H1 (cell line): ENCODE data around the gene ZFPL1. TPM values are rescaled to one million over a fixed set of nuclear protein-coding genes. Genes with fewer than 3 reads are reported as not detected.

Experiments used
- CTCF ChIA-PET: fragments of 300-600 bp; sonication (Branson Sonifier 250); formaldehyde crosslinking; loops from one replicate; lab custom pipeline; 2021; ENCODE audit not compliant: partially characterized antibody; lab: Charles Lee
- POLR2A ChIA-PET: fragments of 300-600 bp; sonication (Branson Sonifier 250); formaldehyde crosslinking; loops from one replicate; lab custom pipeline; 2021; ENCODE audit warnings: inconsistent platforms; ENCODE audit not compliant: partially characterized antibody; lab: Charles Lee
- DNase-seq, 2 experiments: peaks; one replicate each; pipeline versions ENCODE4 v3.0.0 to v3.0.0-alpha.2; 2010 to 2022; ENCODE audit warnings: low spot score in 2 of 2, low read depth in 1 of 2, mixed read lengths in 1 of 2
- FAIRE-seq: peaks from 2 replicates; lab custom pipeline; 2011; peaks lifted over from hg19 to GRCh38; lab: Jason Lieb, UNC
- H2AFZ ChIP-seq: 2 replicates; pipeline ENCODE4 v1.8.1; 2012; ENCODE audit warnings: low read length, inconsistent platforms
- H2AK5ac ChIP-seq: 2 replicates; pipeline ENCODE4 v1.6.1; 2013; ENCODE audit warnings: low read depth, low read length
- H2BK120ac ChIP-seq: replicated peaks from 2 replicates; pipeline ENCODE3; 2013; ENCODE audit warnings: low read depth, low read length, inconsistent platforms
- H2BK12ac ChIP-seq: 2 replicates; pipeline ENCODE4 v1.6.1; 2013; ENCODE audit warnings: low read depth, low read length
- H2BK15ac ChIP-seq: 2 replicates; pipeline ENCODE4 v1.6.1; 2013; ENCODE audit warnings: low read length
- H2BK20ac ChIP-seq: 2 replicates; pipeline ENCODE4 v1.6.1; 2013; ENCODE audit warnings: low read length
- H2BK5ac ChIP-seq: 2 replicates; pipeline ENCODE4 v1.6.1; 2013; ENCODE audit warnings: low read depth, low read length
- H3K14ac ChIP-seq: 2 replicates; pipeline ENCODE4 v1.6.1; 2013; ENCODE audit warnings: inconsistent platforms; ENCODE audit not compliant: insufficient read length
- H3K18ac ChIP-seq: 2 replicates; pipeline ENCODE4 v1.6.1; 2013; ENCODE audit warnings: low read length; ENCODE audit errors: extremely low read depth
- H3K23ac ChIP-seq: 2 replicates; pipeline ENCODE4 v1.6.1; 2013; ENCODE audit warnings: inconsistent platforms; ENCODE audit not compliant: insufficient read length
- H3K23me2 ChIP-seq: 2 replicates; pipeline ENCODE4 v1.6.1; 2013; ENCODE audit warnings: low read depth, low read length
- H3K27ac ChIP-seq: 2 replicates; pipeline ENCODE4 v1.6.1; 2011; ENCODE audit warnings: low read depth, low read length, inconsistent platforms
- H3K27me3 ChIP-seq, 4 experiments: replicated peaks in 1 of 4; 1 replicate in 1 of 4; 2 replicates in 3 of 4; pipeline versions ENCODE4 v1.6.1 to v1.8.1; 2011 to 2013; ENCODE audit warnings: low read length in 3 of 4, mild to moderate bottlenecking in 3 of 4, inconsistent platforms in 2 of 4, mixed read lengths in 2 of 4, moderate library complexity in 1 of 4; ENCODE audit not compliant: control insufficient read depth in 3 of 4, insufficient read depth in 3 of 4; ENCODE audit errors: extremely low read depth in 1 of 4
- H3K36me3 ChIP-seq, 4 experiments: 2 replicates each; pipeline versions ENCODE4 v1.6.1 to v1.8.1; 2011 to 2013; ENCODE audit warnings: mild to moderate bottlenecking in 4 of 4, low read length in 3 of 4, moderate library complexity in 2 of 4, control low read depth in 1 of 4, inconsistent platforms in 1 of 4; ENCODE audit not compliant: insufficient read depth in 4 of 4, control insufficient read depth in 2 of 4
- H3K4ac ChIP-seq: replicated peaks from 2 replicates; pipeline ENCODE3; 2013; ENCODE audit warnings: low read length, low read depth, mixed read lengths, inconsistent platforms; ENCODE audit not compliant: insufficient read length
- H3K4me1 ChIP-seq, 4 experiments: replicated peaks in 1 of 4; 1 replicate in 1 of 4; 2 replicates in 3 of 4; pipeline versions ENCODE4 v1.6.1 to v1.8.1; 2011 to 2013; ENCODE audit warnings: low read length in 3 of 4, inconsistent platforms in 2 of 4, mixed read lengths in 1 of 4; ENCODE audit not compliant: insufficient read depth in 4 of 4, control insufficient read depth in 3 of 4
- H3K4me2 ChIP-seq, 2 experiments: 2 replicates each; pipeline versions ENCODE4 v1.6.1 to v1.8.1; 2011 to 2013; ENCODE audit warnings: low read depth in 2 of 2, low read length in 2 of 2, control low read depth in 1 of 2, inconsistent platforms in 1 of 2, mild to moderate bottlenecking in 1 of 2; ENCODE audit not compliant: insufficient read depth in 1 of 2
- H3K4me3 ChIP-seq, 4 experiments: fragments of 200-600, 300-600 bp in 1 of 4; sonication (generic), shearing (Covaris generic), sonication (Bioruptor Twin) in 1 of 4; 2 replicates each; pipeline versions ENCODE4 v1.5.1 to v1.8.1; 2011 to 2016; ENCODE audit warnings: low read length in 4 of 4, low read depth in 3 of 4, control low read depth in 2 of 4, inconsistent platforms in 2 of 4, mild to moderate bottlenecking in 2 of 4, mixed read lengths in 1 of 4, moderate library complexity in 1 of 4; ENCODE audit not compliant: insufficient read depth in 2 of 4; ENCODE audit errors: extremely low read depth in 1 of 4
- H3K56ac ChIP-seq: replicated peaks from 2 replicates; pipeline ENCODE3; 2013; ENCODE audit warnings: low read depth, mild to moderate bottlenecking, mixed read lengths, low read length, inconsistent platforms; ENCODE audit not compliant: insufficient read length
- H3K79me1 ChIP-seq: 2 replicates; pipeline ENCODE4 v1.6.1; 2013; ENCODE audit warnings: low read depth, low read length, control low read depth
- H3K79me2 ChIP-seq, 2 experiments: 2 replicates each; pipeline versions ENCODE4 v1.6.1 to v1.8.1; 2012 to 2013; ENCODE audit warnings: low read length in 2 of 2, mild to moderate bottlenecking in 2 of 2, inconsistent platforms in 1 of 2; ENCODE audit not compliant: insufficient read depth in 2 of 2, control insufficient read depth in 1 of 2
- H3K9ac ChIP-seq, 4 experiments: replicated peaks in 1 of 4; 1 replicate in 1 of 4; 2 replicates in 3 of 4; pipeline versions ENCODE4 v1.6.1 to v1.8.1; 2011 to 2013; ENCODE audit warnings: low read depth in 3 of 4, low read length in 3 of 4, control low read depth in 2 of 4, mild to moderate bottlenecking in 2 of 4, moderate library complexity in 2 of 4, inconsistent platforms in 1 of 4; ENCODE audit errors: extremely low read depth in 1 of 4
- H3K9me3 ChIP-seq, 2 experiments: 2 replicates each; pipeline versions ENCODE4 v1.6.1 to v1.8.1; 2012 to 2013; ENCODE audit warnings: mild to moderate bottlenecking in 2 of 2, moderate library complexity in 2 of 2, control low read depth in 1 of 2, inconsistent platforms in 1 of 2, low read depth in 1 of 2, low read length in 1 of 2, mixed read lengths in 1 of 2; ENCODE audit not compliant: insufficient read depth in 2 of 2
- H4K20me1 ChIP-seq, 2 experiments: replicated peaks in 1 of 2; 2 replicates each; pipeline versions ENCODE3 to v1.8.1; 2011 to 2013; ENCODE audit warnings: inconsistent platforms in 2 of 2, low read length in 2 of 2, mild to moderate bottlenecking in 1 of 2; ENCODE audit not compliant: insufficient read depth in 2 of 2, control insufficient read depth in 1 of 2
- H4K5ac ChIP-seq: 2 replicates; pipeline ENCODE4 v1.6.1; 2013; ENCODE audit warnings: low read length, low read depth, mixed read lengths, inconsistent platforms; ENCODE audit not compliant: insufficient read length
- H4K8ac ChIP-seq: 2 replicates; pipeline ENCODE4 v1.8.0; 2013; ENCODE audit warnings: mild to moderate bottlenecking, moderate library complexity, low read length, inconsistent platforms; ENCODE audit not compliant: insufficient read depth; ENCODE audit errors: extremely low read depth
- H4K91ac ChIP-seq: replicated peaks from 2 replicates; pipeline ENCODE3; 2013; ENCODE audit warnings: low read length, mixed read lengths, inconsistent platforms; ENCODE audit not compliant: insufficient read length
- ASH2L ChIP-seq: fragments of 200-600, 300-600 bp; sonication (generic); IDR thresholded peaks from one replicate; pipeline ENCODE4 v1.7.1; 2017; ENCODE audit warnings: low read length
- CBX5 ChIP-seq: fragments of 300-800, 300-1000 bp; sonication (generic); IDR thresholded peaks from 2 replicates; pipeline ENCODE4 v1.7.1; 2016; ENCODE audit warnings: antibody characterized with exemption, low read length, low read depth
- CEBPB ChIP-seq: IDR thresholded peaks from 2 replicates; pipeline ENCODE4 v1.6.1; 2012; ENCODE audit warnings: low read depth, low read length
- FOSL1 ChIP-seq: IDR thresholded peaks from 2 replicates; pipeline ENCODE4 v1.6.1; 2011; ENCODE audit warnings: mild to moderate bottlenecking, low read depth, low read length, moderate library complexity; ENCODE audit not compliant: insufficient read depth
- KDM4A ChIP-seq: IDR thresholded peaks from one replicate; pipeline ENCODE4 v1.7.1; 2012; ENCODE audit warnings: low read depth, mild to moderate bottlenecking, moderate library complexity, low read length, inconsistent platforms; ENCODE audit not compliant: severe bottlenecking
- polyA plus RNA-seq, 7 experiments: library from polyadenylated mRNA; depleted of rRNA in 3 of 7; stranded (reverse) in 5 of 7; unstranded in 2 of 7; fragments of >200 nt in 5 of 7; fragments of 200-250 nt in 2 of 7; gene quantifications; 1 replicate in 5 of 7; 2 replicates in 1 of 7; 4 replicates in 1 of 7; pipeline versions ENCODE4 v1.2.1 to v1.2.3, GENCODE V29; 2011 to 2013; ENCODE audit warnings: missing spikeins in 2 of 7, mixed read lengths in 2 of 7
- total RNA-seq: library from RNA; stranded (reverse); fragmentation: NEBNext Ultra II Directional; extraction: Animal tissue kit (Norgen Biotek cat#: 25700); gene quantifications from 2 replicates; pipeline ENCODE4 v1.2.1, GENCODE V29; 2021

Gene ZFPL1
- total and polyA plus RNA-seq, 2 of the 8 experiments (the other 6 are each of a cell fraction or from before 2014, with no cell fraction given) = 21.5 to 76.8 TPM

DNA sequence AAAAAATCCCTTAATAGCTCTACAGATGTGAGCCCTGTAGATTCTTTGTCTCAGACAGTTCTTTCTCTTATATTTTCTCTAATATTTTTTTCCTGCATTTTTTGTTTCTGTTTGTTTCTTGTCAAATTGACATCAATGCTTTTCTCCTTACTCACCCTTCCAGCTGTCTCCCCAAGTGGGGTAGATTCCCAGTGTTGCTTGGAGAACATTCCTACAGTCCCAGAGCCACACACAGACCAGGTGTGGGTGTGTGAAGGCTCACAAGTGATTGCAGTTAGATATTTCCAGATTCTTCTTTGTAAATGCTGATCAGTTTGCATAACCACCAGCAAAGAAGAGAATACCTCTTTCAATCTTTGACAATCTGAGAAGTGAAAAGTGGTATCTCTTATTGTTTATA is 19.5 kb downstream of the ZFPL1 start:
- no peak overlapping the region for H3K14ac ChIP-seq
- H3K9ac ChIP-seq = no peak overlapping the region
- no peak overlapping the region for H3K4me3 ChIP-seq
- no peak overlapping the region for H2BK12ac ChIP-seq
- TF ChIP-seq FOSL1 = no peak
- TF ChIP-seq CBX5 = no peak
- TF ChIP-seq CEBPB = no peak
- no peak for TF ChIP-seq KDM4A
- TF ChIP-seq ASH2L = no peak
- H3K36me3 ChIP-seq = peaks cover 0 to 11% (median under 1%) of the 10 kb centered on the region in 4 experiments; a peak in 2 of 8 replicates
- no peak overlapping the region for H2AK5ac ChIP-seq
- H4K20me1 ChIP-seq = peaks cover 0 to 9% of the 10 kb centered on the region in 2 experiments
- no peak overlapping the region for H4K91ac ChIP-seq
- no peaks in the 10 kb centered on the region for H3K23me2 ChIP-seq
- no peak overlapping the region for H2BK5ac ChIP-seq
- H2BK120ac ChIP-seq = no peak overlapping the region
- H3K4me2 ChIP-seq = no peak overlapping the region
- no peak overlapping the region for H4K8ac ChIP-seq
- H3K9me3 ChIP-seq = no peaks in the 10 kb centered on the region
- H3K56ac ChIP-seq = no peak overlapping the region
- no peak overlapping the region for H2AFZ ChIP-seq
- H3K27me3 ChIP-seq = no peaks in the 10 kb centered on the region
- H2BK15ac ChIP-seq = no peak overlapping the region
- no peaks in the 10 kb centered on the region for H3K4me1 ChIP-seq
- FAIRE-seq = no peak
- H3K79me2 ChIP-seq = peaks cover 0 to 2% of the 10 kb centered on the region in 2 experiments; a peak in 1 of 4 replicates
- no peak overlapping the region for H3K18ac ChIP-seq
- POLR2A ChIA-PET = interaction anchor here (0.5 to 3.7 kb wide), 8 partner anchors 8 to 224 kb away, joined by 3 to 31 read pairs (median 4); partner anchors contain the start of genes TM7SF2 and ZNHIT2
- peaks cover 3% of the 10 kb centered on the region; the same call in 1 of the 2 replicates for H3K79me1 ChIP-seq
- H4K5ac ChIP-seq = no peak overlapping the region
- H3K23ac ChIP-seq = no peak overlapping the region
- no peak overlapping the region for H3K27ac ChIP-seq
- CTCF ChIA-PET = interaction anchor here (1.2 to 1.8 kb wide), 4 partner anchors 9 to 58 kb away, joined by 3 to 6 read pairs (median 3); partner anchors contain the start of genes TM7SF2 and ZNHIT2
- DNase-seq = no peak
- H2BK20ac ChIP-seq = no peak overlapping the region
- H3K4ac ChIP-seq = no peak overlapping the region
